HG03097 (cell line): ENCODE results near the gene KRT82.
"Not testable (repeated sequence)": the region's sequence is repeated elsewhere in the genome, so short reads cannot be mapped to it uniquely, and the experiment has no call there.

ENCODE experiments used
- ATAC-seq: cut with Tn5 transposase; IDR thresholded peaks from one replicate; pipeline ENCODE4 v1.9.1; 2021; ENCODE audit not compliant: unreplicated experiment, low FRiP score

KRT82 gene

GRCh38 chr12:52347551-52348510 lies 58.3 kb downstream of the KRT82 start:
- ATAC-seq = no peak

GRCh38 chr12:52347016-52347415 lies 59.1 kb downstream of the KRT82 start:
- ATAC-seq = no peak

- no peak for ATAC-seq
Observed at GRCh38 chr12:52346593-52346992, 59.5 kb downstream of the KRT82 start.

- not testable (repeated sequence) for ATAC-seq
Observed at GRCh38 chr12:52345041-52345440, 61.1 kb downstream of the KRT82 start.

- ATAC-seq = no peak
Observed at GRCh38 chr12:52344111-52344510, 62.0 kb downstream of the KRT82 start.
